Progenitor cell of endocrine pancreas (in vitro differentiated cells): Measurements from ENCODE around the gene CDK7. TPM values are rescaled to one million over a fixed set of nuclear protein-coding genes. Genes with fewer than 3 reads are reported as not detected.
"Not testable (repeated sequence)": the region's sequence is repeated elsewhere in the genome, so short reads cannot be mapped to it uniquely, and the experiment has no call there.

ENCODE experiments used
- DNase-seq: peaks from one replicate; pipeline ENCODE4 v3.0.0; 2021; ENCODE audit warnings: low spot score; ENCODE audit not compliant: unreplicated experiment
- H3K27ac Mint-ChIP-seq: 2 replicates; pipeline ENCODE4 v1.8.0; 2021; ENCODE audit warnings: mild to moderate bottlenecking, moderate library complexity, mixed read lengths
- H3K27me3 Mint-ChIP-seq: 2 replicates; pipeline ENCODE4 v1.8.0; 2021; ENCODE audit warnings: mixed read lengths
- H3K36me3 Mint-ChIP-seq: 2 replicates; pipeline ENCODE4 v1.8.0; 2022; ENCODE audit warnings: mixed read lengths; ENCODE audit not compliant: insufficient read depth
- H3K4me1 Mint-ChIP-seq: 2 replicates; pipeline ENCODE4 v1.8.0; 2021; ENCODE audit warnings: low read depth, mixed read lengths
- H3K4me3 Mint-ChIP-seq: 2 replicates; pipeline ENCODE4 v1.8.0; 2021; ENCODE audit warnings: low read depth, mild to moderate bottlenecking, moderate library complexity, mixed read lengths
- H3K9me3 Mint-ChIP-seq: 2 replicates; pipeline ENCODE4 v1.8.0; 2021; ENCODE audit warnings: low read depth, mixed read lengths
- CTCF ChIP-seq: fragments of 200-600 bp; sonication (generic); IDR thresholded peaks from one replicate; pipeline ENCODE4 v1.5.0; 2021; ENCODE audit warnings: antibody characterized with exemption, mild to moderate bottlenecking; ENCODE audit not compliant: unreplicated experiment
- total RNA-seq: library from RNA; stranded (reverse); gene quantifications from 2 replicates; pipeline ENCODE4 v1.2.1, GENCODE V29; 2021

Gene CDK7
- total RNA-seq, 1 donor from 2014 or later = 30.8 TPM

- DNase-seq = no peak
- Mint-ChIP-seq H3K27me3 (no peaks in the 10 kb centered on the region), H3K4me1 (no peaks in the 10 kb centered on the region), H3K4me3 (no peak overlapping the region), H3K36me3 (peaks cover 11% of the 10 kb centered on the region), H3K9me3 (peaks cover 5% of the 10 kb centered on the region), H3K27ac (no peak overlapping the region)
- TF ChIP-seq CTCF = no peak
Measured at GRCh38 chr5:69252437-69252836, 17.8 kb downstream of the CDK7 start.

- peaks cover 12% of the 10 kb centered on the region for H3K36me3 Mint-ChIP-seq
- not testable (repeated sequence) for H3K27me3 Mint-ChIP-seq, H3K27ac Mint-ChIP-seq
Measured at GRCh38 chr5:69255940-69256339, 21.3 kb downstream of the CDK7 start.

GRCh38 chr5:69257577-69257976 is 22.9 kb downstream of the CDK7 start:
- Mint-ChIP-seq H3K4me1 (no peaks in the 10 kb centered on the region), H3K4me3 (no peak overlapping the region), H3K27ac (peak overlapping the region; percentile 82), H3K36me3 (peaks cover 18% of the 10 kb centered on the region), H3K9me3 (no peaks in the 10 kb centered on the region), H3K27me3 (no peaks in the 10 kb centered on the region)
- no peak for DNase-seq
- TF ChIP-seq CTCF = no peak

More at GRCh38 chr5:69255940-69256339, 21.3 kb downstream of the CDK7 start:
- not testable (repeated sequence) for DNase-seq, H3K9me3 Mint-ChIP-seq, H3K4me1 Mint-ChIP-seq, H3K4me3 Mint-ChIP-seq

GRCh38 chr5:69261034-69261433 is 26.3 kb downstream of the CDK7 start:
- H3K4me3 Mint-ChIP-seq = no peak overlapping the region
- no peak for TF ChIP-seq CTCF
- no peaks in the 10 kb centered on the region for H3K9me3 Mint-ChIP-seq
- H3K27me3 Mint-ChIP-seq = no peaks in the 10 kb centered on the region
- H3K36me3 Mint-ChIP-seq = peaks cover 24% of the 10 kb centered on the region
- H3K27ac Mint-ChIP-seq = no peak overlapping the region
- DNase-seq = no peak
- no peaks in the 10 kb centered on the region for H3K4me1 Mint-ChIP-seq

GRCh38 chr5:69265931-69266330 is 31.2 kb downstream of the CDK7 start:
- Mint-ChIP-seq H3K9me3 (no peaks in the 10 kb centered on the region), H3K4me1 (no peaks in the 10 kb centered on the region), H3K4me3 (no peak overlapping the region), H3K27ac (no peak overlapping the region), H3K36me3 (peaks cover 23% of the 10 kb centered on the region), H3K27me3 (no peaks in the 10 kb centered on the region)
- peak; percentile 56 for TF ChIP-seq CTCF
- DNase-seq = no peak

- no peaks in the 10 kb centered on the region for H3K9me3 Mint-ChIP-seq
- TF ChIP-seq CTCF = no peak
- DNase-seq = no peak
- peaks cover 14% of the 10 kb centered on the region for H3K36me3 Mint-ChIP-seq
- H3K27ac Mint-ChIP-seq = no peak overlapping the region
- no peak overlapping the region for H3K4me3 Mint-ChIP-seq
- H3K4me1 Mint-ChIP-seq = no peaks in the 10 kb centered on the region
- no peaks in the 10 kb centered on the region for H3K27me3 Mint-ChIP-seq
Measured at GRCh38 chr5:69268899-69269298, 34.2 kb downstream of the CDK7 start.
